ENCODE data around the gene PHACTR4. TPM values are rescaled to one million over a fixed set of nuclear protein-coding genes. Genes with fewer than 3 reads are reported as not detected.

PHACTR4 gene
- total RNA-seq, 2 donors from 2014 or later: 38.9 to 45.0 TPM

DNA sequence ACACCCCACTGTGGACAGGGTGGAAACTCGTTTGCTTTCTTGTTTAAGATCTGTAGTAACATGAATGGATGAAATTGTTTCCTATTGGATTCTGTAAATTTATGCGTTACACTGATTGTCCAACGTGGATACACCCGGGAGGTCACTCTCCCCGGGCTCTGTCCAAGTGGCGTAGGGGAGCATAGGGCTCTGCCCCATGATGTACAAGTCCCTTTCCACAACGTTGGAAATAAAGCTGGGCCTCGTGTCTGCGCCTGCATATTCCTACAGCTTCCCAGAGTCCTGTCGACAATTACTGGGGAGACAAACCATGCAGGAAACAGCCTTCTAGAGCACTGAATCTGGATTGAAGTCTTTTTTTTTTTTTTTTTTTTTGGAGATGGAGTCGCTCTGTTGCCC lies 137.7 kb downstream of the PHACTR4 start:
- Histone ChIP-seq H3K27ac (peak overlapping the region; percentile 71 to 77), H3K27me3 (replicated peaks; ENCODE audit: insufficient read depth) (no peaks in the 10 kb centered on the region), H3K4me3 (peak overlapping the region; percentile 57 to 72), H3K36me3 (peaks cover 0 to 11% of the 10 kb centered on the region in 2 donors), H3K4me1 (replicated peaks) (no peaks in the 10 kb centered on the region), H3K9me3 (no peaks in the 10 kb centered on the region)
- 2% methylated on average over 11 of the region's 11 CpGs for WGBS
- intact Hi-C loops (cut with DNase I): no loop called here
- TF ChIP-seq POLR2AphosphoS5 (IDR thresholded peaks at IDR 0.05) (no peak), POLR2A (IDR thresholded peaks at IDR 0.05) (no peak)
- TF ChIP-seq, protein P1, sequence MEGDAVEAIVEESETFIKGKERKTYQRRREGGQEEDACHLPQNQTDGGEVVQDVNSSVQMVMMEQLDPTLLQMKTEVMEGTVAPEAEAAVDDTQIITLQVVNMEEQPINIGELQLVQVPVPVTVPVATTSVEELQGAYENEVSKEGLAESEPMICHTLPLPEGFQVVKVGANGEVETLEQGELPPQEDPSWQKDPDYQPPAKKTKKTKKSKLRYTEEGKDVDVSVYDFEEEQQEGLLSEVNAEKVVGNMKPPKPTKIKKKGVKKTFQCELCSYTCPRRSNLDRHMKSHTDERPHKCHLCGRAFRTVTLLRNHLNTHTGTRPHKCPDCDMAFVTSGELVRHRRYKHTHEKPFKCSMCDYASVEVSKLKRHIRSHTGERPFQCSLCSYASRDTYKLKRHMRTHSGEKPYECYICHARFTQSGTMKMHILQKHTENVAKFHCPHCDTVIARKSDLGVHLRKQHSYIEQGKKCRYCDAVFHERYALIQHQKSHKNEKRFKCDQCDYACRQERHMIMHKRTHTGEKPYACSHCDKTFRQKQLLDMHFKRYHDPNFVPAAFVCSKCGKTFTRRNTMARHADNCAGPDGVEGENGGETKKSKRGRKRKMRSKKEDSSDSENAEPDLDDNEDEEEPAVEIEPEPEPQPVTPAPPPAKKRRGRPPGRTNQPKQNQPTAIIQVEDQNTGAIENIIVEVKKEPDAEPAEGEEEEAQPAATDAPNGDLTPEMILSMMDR (IDR thresholded peaks at IDR 0.05): no peak
- DNase-seq (ENCODE audit: low spot score): no peak

DNA sequence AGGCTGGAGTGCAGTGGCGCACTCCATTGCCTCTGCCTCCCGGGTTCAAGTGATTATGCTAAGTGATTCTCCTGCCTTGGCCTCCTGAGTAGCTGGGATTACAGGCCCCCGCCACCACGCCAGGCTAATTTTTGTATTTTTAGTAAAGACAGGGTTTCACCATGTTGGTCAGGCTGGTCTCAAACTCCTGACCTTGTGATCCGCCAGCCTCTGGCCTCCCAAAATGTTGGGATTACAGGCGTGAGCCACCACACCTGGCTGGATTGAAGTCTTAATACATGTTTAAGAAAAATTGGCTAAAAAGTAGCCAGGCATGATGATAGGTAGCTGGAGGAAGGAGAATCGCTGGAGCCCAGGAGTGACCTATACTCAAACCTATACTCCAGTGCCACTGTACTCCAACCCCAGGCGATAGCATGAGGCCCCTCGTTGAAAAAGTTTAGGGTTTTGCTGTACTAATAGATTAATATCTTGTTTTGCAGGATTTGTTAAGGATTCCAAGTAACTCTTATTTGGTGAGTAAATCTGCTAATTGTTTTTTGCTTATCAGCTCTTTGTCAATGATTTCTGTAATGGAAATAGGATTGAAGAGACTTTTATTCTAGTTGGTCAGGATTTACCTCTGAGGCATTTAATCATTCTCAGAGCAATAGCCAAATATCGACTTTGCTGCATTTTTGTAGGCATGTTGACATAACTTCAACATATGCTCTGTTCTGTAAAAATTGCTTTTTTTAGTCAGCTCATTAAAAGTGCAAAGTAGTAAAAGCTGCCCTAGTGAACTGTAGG lies 138.3 kb downstream of the PHACTR4 start:
- TF ChIP-seq, protein P1 (IDR thresholded peaks at IDR 0.05): no peak
- TF ChIP-seq POLR2A (IDR thresholded peaks at IDR 0.05) (no peak), POLR2AphosphoS5 (IDR thresholded peaks at IDR 0.05) (no peak)
- Histone ChIP-seq H3K27me3 (replicated peaks; ENCODE audit: insufficient read depth) (no peaks in the 10 kb centered on the region), H3K4me3 (peak overlapping the region; percentile 57 to 72), H3K9me3 (no peaks in the 10 kb centered on the region), H3K27ac (peak overlapping the region; percentile 71 to 77), H3K4me1 (replicated peaks) (no peaks in the 10 kb centered on the region), H3K36me3 (peaks cover 0 to 11% of the 10 kb centered on the region in 2 donors)
- no peak for DNase-seq (ENCODE audit: low spot score)
- intact Hi-C loops (cut with DNase I): no loop called here
- 36% methylated on average over 10 of the region's 10 CpGs for WGBS

DNA sequence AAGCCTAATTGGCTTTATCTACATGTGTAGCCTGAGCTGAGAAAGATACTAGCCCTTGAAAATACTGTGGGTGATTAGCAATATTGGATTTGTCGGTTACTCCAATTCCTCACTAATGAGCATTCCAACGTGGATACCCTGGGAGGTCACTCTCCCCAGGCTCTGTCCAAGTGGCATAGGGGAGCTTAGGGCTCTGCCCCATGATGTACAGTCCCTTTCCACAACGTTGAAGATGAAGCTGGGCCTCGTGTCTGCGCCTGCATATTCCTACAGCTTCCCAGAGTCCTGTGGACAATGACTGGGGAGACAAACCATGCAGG lies 138.9 kb downstream of the PHACTR4 start:
- Histone ChIP-seq H3K36me3 (peaks cover 0 to 11% of the 10 kb centered on the region in 2 donors), H3K4me1 (replicated peaks) (no peaks in the 10 kb centered on the region), H3K27me3 (replicated peaks; ENCODE audit: insufficient read depth) (no peaks in the 10 kb centered on the region), H3K4me3 (peak overlapping the region in 1 of 2 donors; percentile 72), H3K27ac (peak overlapping the region in 1 of 2 donors; percentile 77), H3K9me3 (no peaks in the 10 kb centered on the region)
- no peak for DNase-seq (ENCODE audit: low spot score)
- 39% methylated on average over 5 of the region's 5 CpGs for WGBS
- TF ChIP-seq POLR2A (IDR thresholded peaks at IDR 0.05): no peak
- TF ChIP-seq, protein P1 (IDR thresholded peaks at IDR 0.05): no peak
- TF ChIP-seq POLR2AphosphoS5 (IDR thresholded peaks at IDR 0.05): no peak
- intact Hi-C loops (cut with DNase I): no loop called here

DNA sequence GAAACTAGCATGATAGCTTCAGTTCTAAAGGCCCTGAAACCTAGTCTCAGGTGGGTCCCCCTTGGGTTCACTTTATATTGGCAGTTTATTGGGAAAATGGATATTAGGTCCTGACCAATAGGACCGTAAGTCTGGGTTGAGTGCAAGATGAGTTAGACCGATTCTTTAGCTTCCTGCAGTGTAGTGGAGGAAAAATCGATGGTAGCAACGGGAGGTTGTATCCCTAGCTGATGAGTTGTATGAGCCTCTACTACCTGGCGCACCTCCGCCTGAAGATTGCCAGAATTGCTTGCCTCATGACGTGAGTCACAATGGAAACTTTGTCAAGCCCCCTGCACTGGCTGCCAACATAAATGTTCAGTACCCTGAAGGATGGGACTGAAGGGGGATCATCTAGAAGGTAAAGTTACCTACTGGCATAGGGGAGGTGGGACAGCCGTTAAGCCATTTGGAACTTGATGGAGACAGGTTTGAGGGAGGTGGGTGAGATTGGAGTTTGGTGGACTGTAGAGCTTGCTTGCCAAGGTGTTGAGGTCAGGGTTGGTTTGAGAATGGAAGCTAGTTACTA lies 140.2 kb downstream of the PHACTR4 start:
- H3K27me3 ChIP-seq (replicated peaks; ENCODE audit: insufficient read depth): no peaks in the 10 kb centered on the region
- no peaks in the 10 kb centered on the region for H3K4me1 ChIP-seq (replicated peaks)
- no peak overlapping the region for H3K27ac ChIP-seq
- no peak for DNase-seq (ENCODE audit: low spot score)
- no peaks in the 10 kb centered on the region for H3K9me3 ChIP-seq
- no peak overlapping the region for H3K4me3 ChIP-seq
- H3K36me3 ChIP-seq: peaks cover 0 to 11% of the 10 kb centered on the region in 2 donors
- TF ChIP-seq POLR2A (IDR thresholded peaks at IDR 0.05) (no peak), POLR2AphosphoS5 (IDR thresholded peaks at IDR 0.05) (no peak)
- TF ChIP-seq, protein P1 (IDR thresholded peaks at IDR 0.05): no peak
- WGBS: 76% methylated on average over 8 of the region's 8 CpGs
- intact Hi-C loops (cut with DNase I): loop anchor here (10.0 kb wide), 1 partner anchor 375 kb away; no protein-coding TSS in a partner anchor
